NB4 (cell line): Measurements from ENCODE around the gene HLA-DQB1.
"Not testable (repeated sequence)": the region's sequence is repeated elsewhere in the genome, so short reads cannot be mapped to it uniquely, and the experiment has no call there.

Experiments used
- CTCF ChIP-seq: IDR thresholded peaks from one replicate; pipeline ENCODE4 v1.5.1; 2012; ENCODE audit warnings: low read depth, low read length
- MAX ChIP-seq: IDR thresholded peaks from 2 replicates; pipeline ENCODE4 v1.6.1; 2011; ENCODE audit warnings: low read depth, low read length
- MYC ChIP-seq: IDR thresholded peaks from 2 replicates; pipeline ENCODE4 v1.6.1; 2011; ENCODE audit warnings: low read depth, low read length
- POLR2A ChIP-seq: IDR thresholded peaks from 2 replicates; pipeline ENCODE4 v1.6.1; 2011; ENCODE audit warnings: mild to moderate bottlenecking; ENCODE audit not compliant: insufficient read length; ENCODE audit errors: extremely low read depth

- not testable (repeated sequence) for TF ChIP-seq POLR2A, CTCF, MAX, MYC
Observed at GRCh38 chr6:32705164-32705563, 38.7 kb upstream of the HLA-DQB1 start.
